GM12878 (cell line): Measurements from ENCODE around the gene MPHOSPH9. TPM values are rescaled to one million over a fixed set of nuclear protein-coding genes. Genes with fewer than 3 reads are reported as not detected.

Source experiments
- ATAC-seq: fragments of 200-7000 bp; cut with Tn5 transposase; 3 replicates; pipeline ENCODE4 v1.9.1; 2020; ENCODE audit warnings: mild to moderate bottlenecking, moderate library complexity
- BruUV-seq: library from RNA; stranded (reverse); fragments of 400-500 nt; replicated peaks from 2 replicates; lab custom pipeline; 2021; lab: Mats Ljungman, UMichigan
- CTCF ChIA-PET: fragments of 300-600 bp; sonication (Branson Sonifier 250); formaldehyde crosslinking; extraction: SDS; loops from one replicate; lab custom pipeline; 2021; ENCODE audit warnings: inconsistent platforms; lab: Yijun Ruan, JAX
- POLR2A ChIA-PET: fragments of 350-600 bp; formaldehyde crosslinking; extraction: SDS; loops from one replicate; lab custom pipeline; 2021; ENCODE audit warnings: inconsistent platforms; lab: Charles Lee
- RAD21 ChIA-PET: fragments of 300-600 bp; sonication (Branson Sonifier 250); formaldehyde crosslinking; loops from one replicate; lab custom pipeline; 2023; ENCODE audit warnings: antibody characterized with exemption; ENCODE audit not compliant: unreplicated experiment; lab: Charles Lee
- SMC1A ChIA-PET: fragments of 300-600 bp; sonication (Branson Sonifier 250); formaldehyde crosslinking; loops from one replicate; lab custom pipeline; 2023; ENCODE audit not compliant: unreplicated experiment, uncharacterized antibody; lab: Charles Lee
- DNase-seq: peaks from one replicate; pipeline ENCODE4 v3.0.0-alpha.2; 2011; ENCODE audit warnings: low read depth, low spot score
- FAIRE-seq: peaks from 3 replicates; lab custom pipeline; 2011; peaks lifted over from hg19 to GRCh38; lab: Jason Lieb, UNC
- H2AFZ ChIP-seq: 2 replicates; pipeline ENCODE4 v1.6.0; 2011; ENCODE audit warnings: low read depth, low read length, control low read depth; ENCODE audit not compliant: control insufficient read depth
- H3K27ac ChIP-seq: 2 replicates; pipeline ENCODE4 v1.5.1; 2011; ENCODE audit warnings: control low read depth; ENCODE audit not compliant: control insufficient read depth, insufficient read depth
- H3K27me3 ChIP-seq, 2 experiments: replicated peaks in 1 of 2; 2 replicates each; pipeline versions ENCODE4 v1.6.0 to v1.6.1; 2011; ENCODE audit warnings: low read length in 1 of 2; ENCODE audit not compliant: control insufficient read depth in 2 of 2, insufficient read depth in 2 of 2
- H3K36me3 ChIP-seq, 2 experiments: 2 replicates each; pipeline ENCODE4 v1.5.1; 2011; ENCODE audit warnings: low read length in 1 of 2; ENCODE audit not compliant: control insufficient read depth in 2 of 2, insufficient read depth in 2 of 2
- H3K4me1 ChIP-seq: 2 replicates; pipeline ENCODE4 v1.6.1; 2011; ENCODE audit warnings: mild to moderate bottlenecking, low read length, moderate library complexity, mixed read lengths; ENCODE audit not compliant: control insufficient read depth, insufficient read depth
- H3K4me2 ChIP-seq: 2 replicates; pipeline ENCODE4 v1.6.0; 2011; ENCODE audit warnings: control low read depth; ENCODE audit not compliant: control insufficient read depth, insufficient read depth
- H3K4me3 ChIP-seq: fragments of 200-600 bp; sonication (generic); 2 replicates; pipeline ENCODE4 v1.5.1; 2016
- H3K79me2 ChIP-seq: 2 replicates; pipeline ENCODE4 v1.6.0; 2011; ENCODE audit warnings: low read length; ENCODE audit not compliant: control insufficient read depth, insufficient read depth
- H3K9ac ChIP-seq: 2 replicates; pipeline ENCODE4 v1.8.0; 2011; ENCODE audit warnings: low read length, control low read depth, mixed read lengths; ENCODE audit not compliant: control insufficient read depth, insufficient read depth
- H3K9me3 ChIP-seq: replicated peaks from 3 replicates; pipeline ENCODE4 v1.5.1; 2011; ENCODE audit warnings: mild to moderate bottlenecking, low read length; ENCODE audit not compliant: control insufficient read depth, insufficient read depth
- H4K20me1 ChIP-seq: 2 replicates; pipeline ENCODE4 v1.6.0; 2011; ENCODE audit not compliant: control insufficient read depth, insufficient read depth
- CHD2 ChIP-seq: IDR thresholded peaks from 2 replicates; pipeline ENCODE4 v1.6.1; 2011; ENCODE audit warnings: low read depth, low read length, improper control_type of control experiment, borderline replicate concordance
- CREB1 ChIP-seq: IDR thresholded peaks from 2 replicates; pipeline ENCODE4 v1.6.1; 2012; ENCODE audit warnings: low read depth, mild to moderate bottlenecking, inconsistent platforms
- EED ChIP-seq: sonication (generic); IDR thresholded peaks from 2 replicates; pipeline ENCODE4 v1.6.1; 2016; ENCODE audit warnings: antibody characterized with exemption, low read depth
- EGR1 ChIP-seq, 2 experiments: IDR thresholded peaks; 1 replicate in 1 of 2; 2 replicates in 1 of 2; pipeline ENCODE4 v1.6.1; 2011 to 2012; ENCODE audit warnings: low read depth in 2 of 2, low read length in 2 of 2, borderline replicate concordance in 1 of 2, mild to moderate bottlenecking in 1 of 2, moderate library complexity in 1 of 2
- GATAD2B ChIP-seq: fragments of 450-650 bp; conservative IDR thresholded peaks from 2 replicates; pipeline ENCODE4 v1.6.1; 2017; ENCODE audit warnings: low read depth, mild to moderate bottlenecking, moderate library complexity
- MTA2 ChIP-seq: fragments of 450-650 bp; IDR thresholded peaks from 2 replicates; pipeline ENCODE4 v1.6.1; 2016; ENCODE audit warnings: low read depth, mild to moderate bottlenecking, moderate library complexity
- POLR2A ChIP-seq: IDR thresholded peaks from 2 replicates; pipeline ENCODE4 v1.6.1; 2011; ENCODE audit warnings: low read depth, mild to moderate bottlenecking, low read length
- RFX5 ChIP-seq: IDR thresholded peaks from 2 replicates; pipeline ENCODE4 v1.6.1; 2011; ENCODE audit warnings: low read depth, low read length, improper control_type of control experiment
- SMAD5 ChIP-seq: IDR thresholded peaks from 2 replicates; pipeline ENCODE4 v1.6.1; 2016; ENCODE audit warnings: antibody characterized with exemption, low read depth
- TAF1 ChIP-seq: IDR thresholded peaks from 2 replicates; pipeline ENCODE4 v1.6.1; 2011; ENCODE audit warnings: mild to moderate bottlenecking, low read depth, low read length, borderline replicate concordance
- YY1 ChIP-seq: IDR thresholded peaks from 2 replicates; pipeline ENCODE4 v1.6.1; 2011; ENCODE audit warnings: low read depth, mild to moderate bottlenecking, low read length
- WGBS: methylation state at CpG from one replicate; pipeline ENCODE4 v1.1.6; 2016; ENCODE audit warnings: low lambda C conversion rate; ENCODE audit not compliant: insufficient replicate concordance, insufficient coverage; ENCODE audit errors: missing lambda C conversion rate; 5-methylcytosine and 5-hydroxymethylcytosine counted together
- in situ Hi-C: fragments of 300-500 bp; cut with MboI; formaldehyde crosslinking; loops from 9 replicates; pipeline ENCODE4 v1.14.3; 2018; ENCODE audit warnings: mixed read lengths
- intact Hi-C: fragments of 100-400 bp; cut with micrococcal nuclease; formaldehyde crosslinking; loops from one replicate; pipeline ENCODE4 v1.14.2; 2022; ENCODE audit not compliant: unreplicated experiment
- polyA plus RNA-seq, 11 experiments: library from polyadenylated mRNA; depleted of rRNA in 4 of 11; unstranded in 6 of 11; stranded (reverse) in 5 of 11; fragments of >200 nt; fragmentation: Nextera tagmentation in 4 of 11; fragmentation: Illumina TruSeq in 1 of 11; extraction: Ambion mirVana in 4 of 11; extraction: Trizol in 1 of 11; gene quantifications; 1 replicate in 1 of 11; 2 replicates in 10 of 11; pipeline versions ENCODE4 v1.2.1 to v1.2.3, GENCODE V29; 2011 to 2016; ENCODE audit warnings: inconsistent platforms in 2 of 11, missing spikeins in 2 of 11, low read depth in 1 of 11
- total RNA-seq, 4 experiments: library from RNA; depleted of rRNA in 3 of 4; stranded (reverse); fragments of >200 nt in 3 of 4; fragmentation: Illumina TruSeq in 1 of 4; extraction: Trizol in 1 of 4; gene quantifications; 2 replicates each; pipeline versions ENCODE4 v1.2.1 to v1.2.3, GENCODE V29; 2013 to 2021
- TF ChIP-seq, protein P1 (sequence below): IDR thresholded peaks from 2 replicates; pipeline ENCODE4 v1.6.1; 2012; ENCODE audit warnings: low read length, inconsistent platforms

The MPHOSPH9 gene
- total and polyA plus RNA-seq, 10 of the 15 experiments (the other 5 are each of a cell fraction or from before 2014, with no cell fraction given): 11.5 to 72.2 (median 45.7) TPM

DNA sequence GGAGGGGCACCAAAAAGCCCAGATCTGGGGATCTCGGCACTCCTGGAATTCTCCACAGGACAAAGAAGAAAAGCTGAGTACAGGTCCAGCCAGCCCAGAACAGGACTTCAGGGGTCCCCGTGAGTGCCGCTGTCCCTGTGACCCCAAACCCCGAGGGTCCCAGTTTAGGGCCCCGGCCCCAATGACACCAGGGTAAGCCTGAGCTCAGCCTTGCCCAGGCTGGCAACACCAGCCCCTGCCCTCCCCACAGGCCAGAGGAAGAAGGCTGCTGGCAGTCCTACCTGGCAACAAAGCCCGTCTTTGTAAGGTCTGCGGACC is 36.9 kb upstream of the MPHOSPH9 start:
- H3K9ac ChIP-seq: peak overlapping the region; percentile 93
- peak; percentile 44 for FAIRE-seq
- 2% methylated on average over 4 of the region's 7 CpGs for WGBS
- peak; percentile 28 for ATAC-seq
- DNase-seq: no peak
- intact Hi-C loops (loop anchor here (2.0 kb wide), 2 partner anchors 199 to 313 kb away; no protein-coding TSS in a partner anchor), in situ Hi-C loops (loop anchor here (5.0 kb wide), 1 partner anchor 312 kb away; the partner anchor contains the start of gene TMED2)
- peaks cover 27% of the 10 kb centered on the region for H3K79me2 ChIP-seq
- POLR2A ChIA-PET: interaction anchor here (1.5 to 1.8 kb wide), 2 partner anchors 96 to 352 kb away, joined by 4 to 5 read pairs; no protein-coding TSS in a partner anchor
- CTCF ChIA-PET: interaction anchor here (0.6 to 2.1 kb wide), 10 partner anchors 18 to 350 kb away, joined by 3 to 9 read pairs (median 4); partner anchors contain the start of genes MPHOSPH9, MTRFR and TMED2
- peak overlapping the region; percentile 95 for H3K4me3 ChIP-seq
- RAD21 ChIA-PET: interaction anchor here (0.8 to 1.5 kb wide), 5 partner anchors 32 to 312 kb away, joined by 3 to 4 read pairs (median 4); no protein-coding TSS in a partner anchor
- BruUV-seq: TSS peak; percentile 72
- peaks cover 17% of the 10 kb centered on the region for H3K4me1 ChIP-seq
- SMC1A ChIA-PET: interaction anchor here (0.9 to 1.1 kb wide), 4 partner anchors 46 to 312 kb away, joined by 3 to 4 read pairs (median 4); no protein-coding TSS in a partner anchor
- no peak for TF ChIP-seq SMAD5
- peak; percentile 53; the same call in 1 of the 2 replicates for TF ChIP-seq RFX5
- peak overlapping the region; percentile 82 for H3K27ac ChIP-seq
- H3K36me3 ChIP-seq: no peaks in the 10 kb centered on the region; a peak in 1 of 4 replicates
- H2AFZ ChIP-seq: peak overlapping the region; percentile 69
- H3K27me3 ChIP-seq: no peaks in the 10 kb centered on the region
- H3K9me3 ChIP-seq: no peaks in the 10 kb centered on the region
- peak overlapping the region; percentile 84 for H3K4me2 ChIP-seq
- H4K20me1 ChIP-seq: no peaks in the 10 kb centered on the region

DNA sequence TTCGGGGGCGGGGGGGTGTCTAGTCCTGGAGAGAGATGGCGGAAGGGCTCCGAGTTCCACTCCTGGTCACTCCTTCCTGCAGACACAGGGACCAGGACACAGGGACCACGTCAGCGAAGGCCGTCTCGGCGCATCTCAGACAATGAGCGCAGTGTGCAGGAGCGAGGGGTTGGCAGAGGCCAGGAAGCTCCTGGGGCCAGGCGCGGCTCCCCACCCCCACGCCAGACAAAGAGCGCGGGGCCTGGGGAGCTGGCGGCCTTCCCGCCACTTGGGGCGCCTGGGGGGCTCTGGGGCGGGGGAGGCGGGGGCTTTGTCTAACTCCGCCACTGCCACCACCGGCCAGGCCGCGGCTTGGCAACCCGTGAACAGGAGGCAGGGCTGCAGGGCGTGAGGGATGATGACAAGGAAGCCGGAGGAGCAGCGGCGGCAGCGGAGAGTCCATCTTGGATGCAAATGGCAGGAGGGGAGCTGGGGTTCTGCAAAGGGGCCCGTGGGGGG is 36.5 kb upstream of the MPHOSPH9 start:
- H3K9me3 ChIP-seq: no peaks in the 10 kb centered on the region
- peak overlapping the region; percentile 84 for H3K4me2 ChIP-seq
- ATAC-seq (peak; percentile 74), FAIRE-seq (peak; percentile 62), DNase-seq (no peak)
- H3K27me3 ChIP-seq: no peaks in the 10 kb centered on the region
- H3K36me3 ChIP-seq: no peaks in the 10 kb centered on the region; a peak in 1 of 4 replicates
- intact Hi-C loops: no loop called here
- H3K4me1 ChIP-seq: peaks cover 17% of the 10 kb centered on the region
- peak overlapping the region; percentile 86 for H2AFZ ChIP-seq
- peak overlapping the region; percentile 95 for H3K4me3 ChIP-seq
- WGBS: 25% methylated on average over 21 of the region's 32 CpGs
- RAD21 ChIA-PET: interaction anchor here (0.8 to 1.5 kb wide), 4 partner anchors 32 to 313 kb away, joined by 3 to 4 read pairs (median 4); no protein-coding TSS in a partner anchor
- SMC1A ChIA-PET: interaction anchor here (0.7 to 1.1 kb wide), 5 partner anchors 46 to 312 kb away, joined by 3 to 4 read pairs (median 3); no protein-coding TSS in a partner anchor
- no TSS peak for BruUV-seq
- CTCF ChIA-PET: interaction anchor here (0.6 to 2.1 kb wide), 8 partner anchors 18 to 350 kb away, joined by 3 to 9 read pairs (median 4); partner anchors contain the start of genes MPHOSPH9, MTRFR and TMED2
- no peaks in the 10 kb centered on the region for H4K20me1 ChIP-seq
- in situ Hi-C loops: loop anchor here (5.0 kb wide), 1 partner anchor 313 kb away; the partner anchor contains the start of gene TMED2
- peak overlapping the region; percentile 82 for H3K27ac ChIP-seq
- peak overlapping the region; percentile 93 for H3K9ac ChIP-seq
- POLR2A ChIA-PET: interaction anchor here (0.8 to 1.8 kb wide), 3 partner anchors 96 to 352 kb away, joined by 4 to 5 read pairs (median 5); no protein-coding TSS in a partner anchor
- peaks cover 27% of the 10 kb centered on the region for H3K79me2 ChIP-seq
- TF ChIP-seq POLR2A (peak; percentile 73), YY1 (peak; percentile 83), EGR1 (IDR thresholded peaks at IDR 0.05; ENCODE audit: borderline replicate concordance in 1 of 2, low read depth in 2 of 2, low read length in 2 of 2) (peak in 1 of 2 experiments; percentile 31; a peak in 1 of 3 replicates), CHD2 (0 out of 2 replicates have a peak, but pooled peaks have one; percentile 31), CREB1 (0 out of 2 replicates have a peak, but pooled peaks have one; percentile 10), EED (no peak), GATAD2B (0 out of 2 replicates have a peak, but pooled peaks have one; percentile 17), TAF1 (0 out of 2 replicates have a peak, but pooled peaks have one; percentile 45), MTA2 (no peak)
- TF ChIP-seq, protein P1, sequence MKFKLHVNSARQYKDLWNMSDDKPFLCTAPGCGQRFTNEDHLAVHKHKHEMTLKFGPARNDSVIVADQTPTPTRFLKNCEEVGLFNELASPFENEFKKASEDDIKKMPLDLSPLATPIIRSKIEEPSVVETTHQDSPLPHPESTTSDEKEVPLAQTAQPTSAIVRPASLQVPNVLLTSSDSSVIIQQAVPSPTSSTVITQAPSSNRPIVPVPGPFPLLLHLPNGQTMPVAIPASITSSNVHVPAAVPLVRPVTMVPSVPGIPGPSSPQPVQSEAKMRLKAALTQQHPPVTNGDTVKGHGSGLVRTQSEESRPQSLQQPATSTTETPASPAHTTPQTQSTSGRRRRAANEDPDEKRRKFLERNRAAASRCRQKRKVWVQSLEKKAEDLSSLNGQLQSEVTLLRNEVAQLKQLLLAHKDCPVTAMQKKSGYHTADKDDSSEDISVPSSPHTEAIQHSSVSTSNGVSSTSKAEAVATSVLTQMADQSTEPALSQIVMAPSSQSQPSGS: no peak
